GM23338 (cell line): Measurements from ENCODE around the gene SKP1.

Source experiments
- CREB1 ChIP-seq: fragments of 250-450 bp; sonication (Bioruptor Pico); IDR thresholded peaks from 2 replicates; pipeline ENCODE4 v1.5.0; 2020; ENCODE audit warnings: low read depth, mild to moderate bottlenecking, moderate library complexity
- CTCF ChIP-seq, 2 experiments: fragments of 200-600 bp in 1 of 2; sonication (generic) in 1 of 2; conservative IDR thresholded peaks; 2 replicates each; pipeline versions ENCODE4 v1.5.1 to v1.6.1; 2016 to 2017; ENCODE audit warnings: antibody characterized with exemption in 2 of 2, low read depth in 2 of 2, mild to moderate bottlenecking in 2 of 2, moderate library complexity in 1 of 2
- EZH2 ChIP-seq: fragments of 200-600 bp; sonication (generic); IDR thresholded peaks from one replicate; pipeline ENCODE4 v1.8.0; 2017; ENCODE audit warnings: antibody characterized with exemption, mild to moderate bottlenecking, low read depth; ENCODE audit not compliant: unreplicated experiment
- EZH2phosphoT487 ChIP-seq: fragments of 200-600 bp; sonication (generic); IDR thresholded peaks from one replicate; pipeline ENCODE4 v1.8.1; 2018; ENCODE audit warnings: antibody characterized with exemption; ENCODE audit not compliant: unreplicated experiment
- JUNB ChIP-seq: IDR thresholded peaks from one replicate; pipeline ENCODE4 v1.6.1; 2016; ENCODE audit warnings: antibody characterized with exemption; ENCODE audit not compliant: unreplicated experiment
- NANOG ChIP-seq: IDR thresholded peaks from 2 replicates; pipeline ENCODE4 v1.6.1; 2016; ENCODE audit warnings: antibody characterized with exemption, borderline replicate concordance
- POLR2AphosphoS5 ChIP-seq: IDR thresholded peaks from 2 replicates; pipeline ENCODE4 v1.6.1; 2016; ENCODE audit warnings: antibody characterized with exemption, low read depth
- REST ChIP-seq: IDR thresholded peaks from one replicate; pipeline ENCODE4 v1.6.1; 2018; ENCODE audit warnings: antibody characterized with exemption; ENCODE audit not compliant: unreplicated experiment
- STAT1 ChIP-seq: IDR thresholded peaks from one replicate; pipeline ENCODE4 v1.6.1; 2016; ENCODE audit warnings: antibody characterized with exemption; ENCODE audit not compliant: unreplicated experiment
- ZNF114 ChIP-seq: fragments of 250-450 bp; sonication (Bioruptor Pico); IDR thresholded peaks from 2 replicates; pipeline ENCODE4 v1.5.0; 2020; ENCODE audit warnings: mild to moderate bottlenecking, moderate library complexity
- ZNF331 ChIP-seq: fragments of 250-450 bp; sonication (Bioruptor Pico); IDR thresholded peaks from 2 replicates; pipeline ENCODE4 v1.5.0; 2020; ENCODE audit warnings: low read depth, mild to moderate bottlenecking, moderate library complexity
- ZNF462 ChIP-seq: fragments of 250-450 bp; sonication (Bioruptor Pico); IDR thresholded peaks from 2 replicates; pipeline ENCODE4 v1.5.0; 2020; ENCODE audit warnings: mild to moderate bottlenecking, moderate library complexity

GRCh38 chr5:134175921-134176510 is 734 bp downstream of the SKP1 start:
- TF ChIP-seq POLR2AphosphoS5 (no peak), CTCF (conservative IDR thresholded peaks at IDR 0.05; ENCODE audit: low read depth in 2 of 2) (no peak), EZH2 (no peak), EZH2phosphoT487 (no peak), JUNB (no peak), CREB1 (CRISPR knock-in tag) (no peak), REST (no peak), ZNF114 (CRISPR knock-in tag) (no peak), NANOG (no peak), ZNF462 (CRISPR knock-in tag) (no peak), ZNF331 (CRISPR knock-in tag) (no peak), STAT1 (no peak)
